DOHH2 (cell line): ENCODE results near the gene MEST.

Source experiments
- CTCF ChIP-seq: fragments of 200-600 bp; sonication (generic); IDR thresholded peaks from one replicate; pipeline ENCODE4 v1.5.1; 2014; ENCODE audit warnings: antibody characterized with exemption, mild to moderate bottlenecking, low read depth, low read length; ENCODE audit not compliant: poor library complexity, severe bottlenecking
- EZH2phosphoT487 ChIP-seq: fragments of 200-600 bp; sonication (generic); IDR thresholded peaks from 2 replicates; pipeline ENCODE4 v1.6.1; 2017; ENCODE audit warnings: borderline replicate concordance, mild to moderate bottlenecking, antibody characterized with exemption, low read length, moderate library complexity, mixed read lengths

GRCh38 chr7:130475776-130476175 is 16.1 kb upstream of the MEST start:
- TF ChIP-seq CTCF (no peak), EZH2phosphoT487 (no peak)
